IMR-90 (cell line): Measurements from ENCODE around the gene PHACTR3. TPM values are rescaled to one million over a fixed set of nuclear protein-coding genes. Genes with fewer than 3 reads are reported as not detected.

Experiments
- ATAC-seq: fragments of 200-7000 bp; cut with Tn5 transposase; 2 replicates; pipeline ENCODE4 v1.9.1; 2020; ENCODE audit warnings: low read depth, mild to moderate bottlenecking, moderate library complexity
- BruUV-seq: library from RNA; stranded (reverse); fragments of 400-500 nt; replicated peaks from 2 replicates; lab custom pipeline; 2021; lab: Mats Ljungman, UMichigan
- CTCF ChIA-PET: fragments of 300-600 bp; formaldehyde crosslinking; extraction: SDS; loops from one replicate; lab custom pipeline; 2021; ENCODE audit warnings: antibody characterized with exemption; lab: Yijun Ruan, JAX
- POLR2A ChIA-PET: fragments of 300-600 bp; sonication (Branson Sonifier 250); formaldehyde crosslinking; loops from one replicate; lab custom pipeline; 2022; ENCODE audit warnings: antibody characterized with exemption; ENCODE audit not compliant: unreplicated experiment; lab: Charles Lee
- DNase-seq: peaks from one replicate; pipeline ENCODE4 v3.0.0; 2013
- H2AFZ ChIP-seq: replicated peaks from 2 replicates; pipeline ENCODE3; 2013; ENCODE audit warnings: low read length, mild to moderate bottlenecking; ENCODE audit not compliant: poor library complexity
- H2AK5ac ChIP-seq: 2 replicates; pipeline ENCODE4 v1.6.1; 2013; ENCODE audit warnings: low read depth, low read length, inconsistent platforms
- H2AK9ac ChIP-seq: replicated peaks from 2 replicates; pipeline ENCODE3; 2013; ENCODE audit warnings: mild to moderate bottlenecking, low read depth, low read length, moderate library complexity; ENCODE audit not compliant: poor library complexity
- H2BK120ac ChIP-seq: 2 replicates; pipeline ENCODE4 v1.6.1; 2013; ENCODE audit warnings: low read depth, low read length, inconsistent platforms
- H2BK15ac ChIP-seq: 3 replicates; pipeline ENCODE4 v1.6.1; 2013; ENCODE audit warnings: low read depth, low read length, inconsistent platforms
- H2BK20ac ChIP-seq: 2 replicates; pipeline ENCODE4 v1.6.1; 2013; ENCODE audit warnings: low read depth, mild to moderate bottlenecking, inconsistent platforms, low read length, moderate library complexity
- H2BK5ac ChIP-seq: 2 replicates; pipeline ENCODE4 v1.6.1; 2013; ENCODE audit warnings: mild to moderate bottlenecking, low read depth, low read length, inconsistent platforms; ENCODE audit not compliant: poor library complexity, severe bottlenecking
- H3K14ac ChIP-seq: replicated peaks from 2 replicates; pipeline ENCODE4 v1.6.1; 2013; ENCODE audit warnings: low read depth, low read length, inconsistent platforms
- H3K18ac ChIP-seq: 2 replicates; pipeline ENCODE4 v1.6.1; 2013; ENCODE audit warnings: low read depth, low read length, control low read depth
- H3K23ac ChIP-seq: 2 replicates; pipeline ENCODE4 v1.6.1; 2013; ENCODE audit warnings: low read depth, low read length, inconsistent platforms
- H3K27ac ChIP-seq: 2 replicates; pipeline ENCODE4 v1.5.1; 2013; ENCODE audit warnings: mild to moderate bottlenecking, control low read depth, low read length; ENCODE audit not compliant: insufficient read depth
- H3K27me3 ChIP-seq: 2 replicates; pipeline ENCODE4 v1.6.1; 2013; ENCODE audit warnings: low read length; ENCODE audit not compliant: control insufficient read depth, insufficient read depth
- H3K36me3 ChIP-seq: 2 replicates; pipeline ENCODE4 v1.6.1; 2013; ENCODE audit warnings: low read length, mixed read lengths; ENCODE audit not compliant: control insufficient read depth, insufficient read depth
- H3K4ac ChIP-seq: 2 replicates; pipeline ENCODE4 v1.6.1; 2013; ENCODE audit warnings: low read depth, low read length, inconsistent platforms
- H3K4me1 ChIP-seq: 2 replicates; pipeline ENCODE4 v1.6.1; 2013; ENCODE audit warnings: low read length, mixed read lengths; ENCODE audit not compliant: control insufficient read depth, insufficient read depth
- H3K4me2 ChIP-seq: 2 replicates; pipeline ENCODE4 v1.6.1; 2013; ENCODE audit warnings: low read depth, mild to moderate bottlenecking, control low read depth, low read length, moderate library complexity
- H3K4me3 ChIP-seq: 2 replicates; pipeline ENCODE4 v1.5.1; 2013; ENCODE audit warnings: low read depth, mild to moderate bottlenecking, control low read depth, low read length, moderate library complexity; ENCODE audit not compliant: insufficient read depth
- H3K56ac ChIP-seq: 2 replicates; pipeline ENCODE4 v1.6.1; 2013; ENCODE audit warnings: low read length, inconsistent platforms; ENCODE audit not compliant: insufficient read depth; ENCODE audit errors: extremely low read depth
- H3K79me1 ChIP-seq, 2 experiments: 2 replicates each; pipeline ENCODE4 v1.6.1; 2013; ENCODE audit warnings: low read length in 2 of 2, inconsistent platforms in 1 of 2, low read depth in 1 of 2
- H3K9ac ChIP-seq: 2 replicates; pipeline ENCODE4 v1.6.1; 2013; ENCODE audit warnings: low read depth, low read length, control low read depth
- H3K9me1 ChIP-seq: 2 replicates; pipeline ENCODE4 v1.6.1; 2013; ENCODE audit warnings: low read length, inconsistent platforms; ENCODE audit not compliant: insufficient read depth
- H3K9me3 ChIP-seq: 2 replicates; pipeline ENCODE4 v1.6.1; 2013; ENCODE audit warnings: low read length; ENCODE audit not compliant: control insufficient read depth, insufficient read depth
- H4K20me1 ChIP-seq: 2 replicates; pipeline ENCODE4 v1.6.1; 2013; ENCODE audit warnings: low read length, inconsistent platforms; ENCODE audit not compliant: insufficient read depth
- H4K5ac ChIP-seq: 2 replicates; pipeline ENCODE4 v1.6.1; 2013; ENCODE audit warnings: mild to moderate bottlenecking, low read depth, low read length, control low read depth
- H4K8ac ChIP-seq, 2 experiments: 2 replicates each; pipeline ENCODE4 v1.6.1; 2013; ENCODE audit warnings: low read depth in 2 of 2, low read length in 2 of 2, control low read depth in 1 of 2, inconsistent platforms in 1 of 2
- H4K91ac ChIP-seq: 2 replicates; pipeline ENCODE4 v1.6.1; 2013; ENCODE audit warnings: low read depth, low read length, inconsistent platforms; ENCODE audit not compliant: insufficient read depth
- ELK1 ChIP-seq: fragments of 150-350 bp; IDR thresholded peaks from 2 replicates; pipeline ENCODE4 v1.6.1; 2016; ENCODE audit warnings: low read depth, mild to moderate bottlenecking, low read length, moderate library complexity, borderline replicate concordance
- MAZ ChIP-seq: IDR thresholded peaks from 2 replicates; pipeline ENCODE4 v1.6.1; 2012; ENCODE audit warnings: low read depth, mild to moderate bottlenecking, low read length, improper control_type of control experiment, moderate library complexity, borderline replicate concordance
- SMC3 ChIP-seq: fragments of 150-350 bp; IDR thresholded peaks from 2 replicates; pipeline ENCODE4 v1.6.1; 2016; ENCODE audit warnings: low read depth, mild to moderate bottlenecking, antibody characterized with exemption, low read length, moderate library complexity
- WGBS, 2 experiments: methylation state at CpG; one replicate each; pipeline versions ENCODE4 v1.1.5 to v1.1.7; 2013; ENCODE audit warnings: missing lambda C conversion rate in 2 of 2; ENCODE audit not compliant: insufficient read length in 1 of 2; ENCODE audit errors: extremely low coverage in 2 of 2; 5-methylcytosine and 5-hydroxymethylcytosine counted together
- dilution Hi-C: fragments of 300-500 bp; cut with HindIII; formaldehyde crosslinking; loops from one replicate; pipeline ENCODE4 v1.14.3; 2018; ENCODE audit warnings: low sequenced_read_pairs; ENCODE audit not compliant: unreplicated experiment
- in situ Hi-C: fragments of 300-500 bp; cut with MboI; formaldehyde crosslinking; loops from 3 replicates; pipeline ENCODE4 v1.14.3; 2019; ENCODE audit warnings: low sequenced_read_pairs, inconsistent platforms, mixed read lengths
- intact Hi-C: fragments of 100-400 bp; cut with micrococcal nuclease; formaldehyde crosslinking; loops from 2 replicates; pipeline ENCODE4 v1.10.0; 2022
- polyA plus RNA-seq, 3 experiments: library from polyadenylated mRNA; depleted of rRNA; stranded (reverse); fragments of >200 nt; gene quantifications; 2 replicates each; pipeline ENCODE4 v1.2.3, GENCODE V29; 2012; ENCODE audit warnings: low replicate concordance in 1 of 3
- total RNA-seq: library from RNA; depleted of rRNA; stranded (reverse); fragments of >200 nt; gene quantifications from 2 replicates; pipeline ENCODE4 v1.2.3, GENCODE V29; 2012
- TF ChIP-seq, protein P1 (sequence below): conservative IDR thresholded peaks from 2 replicates; pipeline ENCODE4 v1.5.1; 2012; ENCODE audit warnings: mild to moderate bottlenecking, low read depth, low read length, improper control_type of control experiment

The PHACTR3 gene
- total and polyA plus RNA-seq, 2 of the 4 experiments (the other 2 are of a cell fraction) = not detected

- H3K9me3 ChIP-seq = peaks cover 25% of the 10 kb centered on the region
- H3K4me1 ChIP-seq = no peaks in the 10 kb centered on the region
- DNase-seq (no peak), ATAC-seq (no peak)
- H3K4ac ChIP-seq = no peak overlapping the region
- no peaks in the 10 kb centered on the region for H4K20me1 ChIP-seq
- no peak overlapping the region for H2BK120ac ChIP-seq
- H3K4me3 ChIP-seq = no peak overlapping the region
- H4K8ac ChIP-seq = no peak overlapping the region
- no TSS peak for BruUV-seq
- H2AK9ac ChIP-seq = no peak overlapping the region
- no peak for TF ChIP-seq SMC3
- no peak for TF ChIP-seq ELK1
- no peak for TF ChIP-seq MAZ
- TF ChIP-seq, protein P1, sequence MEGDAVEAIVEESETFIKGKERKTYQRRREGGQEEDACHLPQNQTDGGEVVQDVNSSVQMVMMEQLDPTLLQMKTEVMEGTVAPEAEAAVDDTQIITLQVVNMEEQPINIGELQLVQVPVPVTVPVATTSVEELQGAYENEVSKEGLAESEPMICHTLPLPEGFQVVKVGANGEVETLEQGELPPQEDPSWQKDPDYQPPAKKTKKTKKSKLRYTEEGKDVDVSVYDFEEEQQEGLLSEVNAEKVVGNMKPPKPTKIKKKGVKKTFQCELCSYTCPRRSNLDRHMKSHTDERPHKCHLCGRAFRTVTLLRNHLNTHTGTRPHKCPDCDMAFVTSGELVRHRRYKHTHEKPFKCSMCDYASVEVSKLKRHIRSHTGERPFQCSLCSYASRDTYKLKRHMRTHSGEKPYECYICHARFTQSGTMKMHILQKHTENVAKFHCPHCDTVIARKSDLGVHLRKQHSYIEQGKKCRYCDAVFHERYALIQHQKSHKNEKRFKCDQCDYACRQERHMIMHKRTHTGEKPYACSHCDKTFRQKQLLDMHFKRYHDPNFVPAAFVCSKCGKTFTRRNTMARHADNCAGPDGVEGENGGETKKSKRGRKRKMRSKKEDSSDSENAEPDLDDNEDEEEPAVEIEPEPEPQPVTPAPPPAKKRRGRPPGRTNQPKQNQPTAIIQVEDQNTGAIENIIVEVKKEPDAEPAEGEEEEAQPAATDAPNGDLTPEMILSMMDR = no peak
- WGBS, 2 experiments = no CpG with 5 or more reads among the region's 6 CpGs
- H2BK20ac ChIP-seq = no peak overlapping the region
- dilution Hi-C loops = no loop called here
- no peak overlapping the region for H3K23ac ChIP-seq
- no peaks in the 10 kb centered on the region for H3K79me1 ChIP-seq
- ChIA-PET CTCF (no interaction called here), POLR2A (no interaction called here)
- no peak overlapping the region for H4K5ac ChIP-seq
- no peak overlapping the region for H2BK5ac ChIP-seq
- no peak overlapping the region for H3K27ac ChIP-seq
- H3K14ac ChIP-seq = no peak overlapping the region
- intact Hi-C loops = no loop called here
- H3K4me2 ChIP-seq = no peak overlapping the region
- no peak overlapping the region for H3K56ac ChIP-seq
- no peaks in the 10 kb centered on the region for H3K27me3 ChIP-seq
- in situ Hi-C loops = no loop called here
- H4K91ac ChIP-seq = no peak overlapping the region
- no peak overlapping the region for H3K18ac ChIP-seq
- H3K9ac ChIP-seq = no peak overlapping the region
- H2AK5ac ChIP-seq = no peak overlapping the region
- no peaks in the 10 kb centered on the region for H3K36me3 ChIP-seq
- H3K9me1 ChIP-seq = no peaks in the 10 kb centered on the region
- no peak overlapping the region for H2BK15ac ChIP-seq
- H2AFZ ChIP-seq = no peak overlapping the region
Observed at GRCh38 chr20:59633656-59634251, 29.4 kb downstream of the PHACTR3 start.
